Raji (cell line): ENCODE data around the gene SLC9A1.

Experiments used
- POLR2A ChIP-seq: IDR thresholded peaks from 2 replicates; pipeline ENCODE4 v1.6.1; 2011; ENCODE audit warnings: low read depth, low read length, control low read depth; ENCODE audit not compliant: insufficient read depth

SLC9A1 gene

GRCh38 chr1:27141266-27142003 lies 13.5 kb downstream of the SLC9A1 start:
- no peak for TF ChIP-seq POLR2A

- no peak for TF ChIP-seq POLR2A
Observed at GRCh38 chr1:27139980-27140379, 14.9 kb downstream of the SLC9A1 start.

- TF ChIP-seq POLR2A, result no peak
Observed at GRCh38 chr1:27138927-27139326, 16.0 kb downstream of the SLC9A1 start.

GRCh38 chr1:27138368-27138767 lies 16.6 kb downstream of the SLC9A1 start:
- no peak for TF ChIP-seq POLR2A

- no peak for TF ChIP-seq POLR2A
Observed at GRCh38 chr1:27137544-27138075, 17.3 kb downstream of the SLC9A1 start.

GRCh38 chr1:27136998-27137542 lies 17.9 kb downstream of the SLC9A1 start:
- TF ChIP-seq POLR2A, result peak; percentile 61

GRCh38 chr1:27136236-27136551 lies 18.7 kb downstream of the SLC9A1 start:
- TF ChIP-seq POLR2A, result no peak

- TF ChIP-seq POLR2A, result no peak
Observed at GRCh38 chr1:27135541-27136235, 19.2 kb downstream of the SLC9A1 start.

- no peak for TF ChIP-seq POLR2A
Observed at GRCh38 chr1:27133991-27134390, 20.9 kb downstream of the SLC9A1 start.

GRCh38 chr1:27133158-27133557 lies 21.8 kb downstream of the SLC9A1 start:
- no peak for TF ChIP-seq POLR2A

GRCh38 chr1:27132624-27133023 lies 22.3 kb downstream of the SLC9A1 start:
- no peak for TF ChIP-seq POLR2A

GRCh38 chr1:27132147-27132546 lies 22.8 kb downstream of the SLC9A1 start:
- no peak for TF ChIP-seq POLR2A

GRCh38 chr1:27130798-27131197 lies 24.1 kb downstream of the SLC9A1 start:
- TF ChIP-seq POLR2A, result no peak

- no peak for TF ChIP-seq POLR2A
Observed at GRCh38 chr1:27129225-27129624, 25.7 kb downstream of the SLC9A1 start.

GRCh38 chr1:27127419-27127818 lies 27.5 kb downstream of the SLC9A1 start:
- no peak for TF ChIP-seq POLR2A

- TF ChIP-seq POLR2A, result no peak
Observed at GRCh38 chr1:27126391-27126790, 28.5 kb downstream of the SLC9A1 start.
